ENCODE measurements around the gene LRRC4.

The LRRC4 gene

GRCh38 chr7:128019288-128019687 is 11.9 kb downstream of the LRRC4 start:
- Histone ChIP-seq H3K27me3 (ENCODE audit: insufficient read depth, poor library complexity, severe bottlenecking) (no peaks in the 10 kb centered on the region), H3K27ac (replicated peaks) (no peak overlapping the region), H3K4me3 (replicated peaks; ENCODE audit: insufficient read depth, low read length) (no peak overlapping the region)
- TF ChIP-seq GABPA (IDR thresholded peaks at IDR 0.05; ENCODE audit: low read depth) (no peak), REST (IDR thresholded peaks at IDR 0.05; ENCODE audit: insufficient replicate concordance, low read depth) (no peak), SPI1 (IDR thresholded peaks at IDR 0.05; ENCODE audit: borderline replicate concordance, low read depth) (no peak)
- no peak for DNase-seq (ENCODE audit: low read depth in 1 of 2, low spot score in 1 of 2)

GRCh38 chr7:128017862-128018845 is 13.1 kb downstream of the LRRC4 start:
- no peak overlapping the region for H3K4me3 ChIP-seq (replicated peaks; ENCODE audit: insufficient read depth, low read length)
- H3K27me3 ChIP-seq (ENCODE audit: insufficient read depth, poor library complexity, severe bottlenecking), result no peaks in the 10 kb centered on the region
- no peak for DNase-seq (ENCODE audit: low read depth in 1 of 2, low spot score in 1 of 2)
- H3K27ac ChIP-seq (replicated peaks), result no peak overlapping the region
- TF ChIP-seq GABPA (IDR thresholded peaks at IDR 0.05; ENCODE audit: low read depth), result no peak
- TF ChIP-seq REST (IDR thresholded peaks at IDR 0.05; ENCODE audit: insufficient replicate concordance, low read depth), result no peak
- no peak for TF ChIP-seq POLR2AphosphoS5 (IDR thresholded peaks at IDR 0.05; ENCODE audit: low read depth)
- no peak for TF ChIP-seq CTCF (IDR thresholded peaks at IDR 0.05; ENCODE audit: insufficient read depth, low read length)
- TF ChIP-seq SPI1 (IDR thresholded peaks at IDR 0.05; ENCODE audit: borderline replicate concordance, low read depth), result no peak

GRCh38 chr7:128017460-128017859 is 13.8 kb downstream of the LRRC4 start:
- Histone ChIP-seq H3K27ac (replicated peaks) (no peak overlapping the region), H3K27me3 (ENCODE audit: insufficient read depth, poor library complexity, severe bottlenecking) (no peaks in the 10 kb centered on the region), H3K4me3 (replicated peaks; ENCODE audit: insufficient read depth, low read length) (no peak overlapping the region)
- no peak for TF ChIP-seq GABPA (IDR thresholded peaks at IDR 0.05; ENCODE audit: low read depth)
- no peak for TF ChIP-seq SPI1 (IDR thresholded peaks at IDR 0.05; ENCODE audit: borderline replicate concordance, low read depth)
- no peak for TF ChIP-seq POLR2AphosphoS5 (IDR thresholded peaks at IDR 0.05; ENCODE audit: low read depth)
- TF ChIP-seq CTCF (IDR thresholded peaks at IDR 0.05; ENCODE audit: insufficient read depth, low read length), result no peak
- TF ChIP-seq REST (IDR thresholded peaks at IDR 0.05; ENCODE audit: insufficient replicate concordance, low read depth), result no peak
- DNase-seq (ENCODE audit: low read depth in 1 of 2, low spot score in 1 of 2), result no peak
